22Rv1 (cell line): ENCODE data around the gene BBIP1.

Experiments used
- ZFX ChIP-seq: fragments of 450-650 bp; IDR thresholded peaks from 2 replicates; pipeline ENCODE4 v1.6.1; 2017; ENCODE audit warnings: antibody characterized with exemption, borderline replicate concordance
- TF ChIP-seq, protein P1 (sequence below): fragments of 450-650 bp; IDR thresholded peaks from 2 replicates; pipeline ENCODE4 v1.5.1; 2017; ENCODE audit warnings: mild to moderate bottlenecking

DNA sequence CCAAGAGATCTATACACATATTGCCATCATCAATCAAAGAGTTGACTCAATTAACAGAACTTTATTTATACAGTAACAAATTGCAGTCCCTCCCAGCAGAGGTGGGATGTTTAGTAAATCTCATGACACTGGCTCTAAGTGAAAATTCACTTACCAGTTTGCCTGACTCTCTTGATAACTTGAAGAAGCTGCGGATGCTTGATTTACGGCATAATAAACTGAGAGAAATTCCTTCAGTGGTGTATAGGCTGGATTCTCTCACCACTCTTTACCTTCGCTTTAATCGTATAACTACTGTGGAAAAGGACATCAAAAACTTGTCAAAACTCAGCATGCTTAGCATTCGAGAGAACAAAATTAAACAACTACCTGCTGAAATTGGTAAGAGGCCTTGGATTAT is 45.7 kb upstream of the BBIP1 start:
- TF ChIP-seq, protein P1, sequence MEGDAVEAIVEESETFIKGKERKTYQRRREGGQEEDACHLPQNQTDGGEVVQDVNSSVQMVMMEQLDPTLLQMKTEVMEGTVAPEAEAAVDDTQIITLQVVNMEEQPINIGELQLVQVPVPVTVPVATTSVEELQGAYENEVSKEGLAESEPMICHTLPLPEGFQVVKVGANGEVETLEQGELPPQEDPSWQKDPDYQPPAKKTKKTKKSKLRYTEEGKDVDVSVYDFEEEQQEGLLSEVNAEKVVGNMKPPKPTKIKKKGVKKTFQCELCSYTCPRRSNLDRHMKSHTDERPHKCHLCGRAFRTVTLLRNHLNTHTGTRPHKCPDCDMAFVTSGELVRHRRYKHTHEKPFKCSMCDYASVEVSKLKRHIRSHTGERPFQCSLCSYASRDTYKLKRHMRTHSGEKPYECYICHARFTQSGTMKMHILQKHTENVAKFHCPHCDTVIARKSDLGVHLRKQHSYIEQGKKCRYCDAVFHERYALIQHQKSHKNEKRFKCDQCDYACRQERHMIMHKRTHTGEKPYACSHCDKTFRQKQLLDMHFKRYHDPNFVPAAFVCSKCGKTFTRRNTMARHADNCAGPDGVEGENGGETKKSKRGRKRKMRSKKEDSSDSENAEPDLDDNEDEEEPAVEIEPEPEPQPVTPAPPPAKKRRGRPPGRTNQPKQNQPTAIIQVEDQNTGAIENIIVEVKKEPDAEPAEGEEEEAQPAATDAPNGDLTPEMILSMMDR = no peak
- TF ChIP-seq ZFX = no peak
